ENCODE data around the gene ZNF81. TPM values are rescaled to one million over a fixed set of nuclear protein-coding genes. Genes with fewer than 3 reads are reported as not detected.
A peak's percentile ranks its signal among the peaks of the same experiment; 100 is the strongest.
"Not testable (repeated sequence)": the region's sequence is repeated elsewhere in the genome, so short reads cannot be mapped to it uniquely, and the experiment has no call there.

Gene ZNF81
- total RNA-seq, 2 donors from 2014 or later = 11.8 to 12.0 TPM

GRCh38 chrX:47831788-47832187 is 4.9 kb upstream of the ZNF81 start:
- no peak for ATAC-seq
- intact Hi-C loops (cut with DNase I, micrococcal nuclease) = loop anchor here in 1 of 2 donors (10.0 kb wide), 1 partner anchor 193 kb away; no protein-coding TSS in a partner anchor
- DNase-seq = peak; percentile 31 to 52

GRCh38 chrX:47838361-47838760 is 1.7 kb downstream of the ZNF81 start:
- intact Hi-C loops (cut with DNase I, micrococcal nuclease) = loop anchor here in 1 of 2 donors (10.0 kb wide), 1 partner anchor 186 kb away; no protein-coding TSS in a partner anchor
- DNase-seq = no peak
- ATAC-seq = no peak

- no peak for DNase-seq
- intact Hi-C loops (cut with DNase I, micrococcal nuclease) = no loop called here
- ATAC-seq = no peak
Observed at GRCh38 chrX:47840111-47840510, 3.4 kb downstream of the ZNF81 start.

GRCh38 chrX:47843363-47843762 is 6.7 kb downstream of the ZNF81 start:
- intact Hi-C loops (cut with DNase I, micrococcal nuclease) = no loop called here
- no peak for DNase-seq
- ATAC-seq = no peak

- DNase-seq = no peak
- intact Hi-C loops (cut with DNase I, micrococcal nuclease) = no loop called here
- no peak for ATAC-seq
Observed at GRCh38 chrX:47844117-47844516, 7.4 kb downstream of the ZNF81 start.

GRCh38 chrX:47846040-47846439 is 9.3 kb downstream of the ZNF81 start:
- ATAC-seq (peak; percentile 65), DNase-seq (peak; percentile 15 to 46)
- intact Hi-C loops (cut with DNase I, micrococcal nuclease) = no loop called here

GRCh38 chrX:47849778-47850177 is 13.1 kb downstream of the ZNF81 start:
- intact Hi-C loops (cut with DNase I, micrococcal nuclease) = loop anchor here in 1 of 2 donors (10.0 kb wide), 1 partner anchor 175 kb away; no protein-coding TSS in a partner anchor
- ATAC-seq = no peak
- DNase-seq = no peak

- intact Hi-C loops (cut with DNase I, micrococcal nuclease) = loop anchor here in 1 of 2 donors (10.0 kb wide), 1 partner anchor 174 kb away; no protein-coding TSS in a partner anchor
- not testable (repeated sequence) for DNase-seq, ATAC-seq
Observed at GRCh38 chrX:47850389-47850788, 13.7 kb downstream of the ZNF81 start.

- intact Hi-C loops (cut with DNase I, micrococcal nuclease) = loop anchor here in 1 of 2 donors (10.0 kb wide), 1 partner anchor 174 kb away; no protein-coding TSS in a partner anchor
- no peak for DNase-seq
- ATAC-seq = no peak
Observed at GRCh38 chrX:47850901-47851300, 14.2 kb downstream of the ZNF81 start.

GRCh38 chrX:47854474-47854873 is 17.8 kb downstream of the ZNF81 start:
- ATAC-seq (peak; percentile 92), DNase-seq (peak in 1 of 2 donors; percentile 57)
- intact Hi-C loops (cut with DNase I, micrococcal nuclease) = loop anchor here in 1 of 2 donors (10.0 kb wide), 1 partner anchor 170 kb away; no protein-coding TSS in a partner anchor

- DNase-seq = no peak
- peak; percentile 76 for ATAC-seq
- intact Hi-C loops (cut with DNase I, micrococcal nuclease) = loop anchor here in 1 of 2 donors (10.0 kb wide), 1 partner anchor 165 kb away; no protein-coding TSS in a partner anchor
Observed at GRCh38 chrX:47859686-47860085, 23.0 kb downstream of the ZNF81 start.

- DNase-seq = no peak
- ATAC-seq = peak; percentile 36
- intact Hi-C loops (cut with DNase I, micrococcal nuclease) = no loop called here
Observed at GRCh38 chrX:47862680-47863079, 26.0 kb downstream of the ZNF81 start.

- DNase-seq = no peak
- intact Hi-C loops (cut with DNase I, micrococcal nuclease) = no loop called here
- no peak for ATAC-seq
Observed at GRCh38 chrX:47863187-47863586, 26.5 kb downstream of the ZNF81 start.

- intact Hi-C loops (cut with DNase I, micrococcal nuclease) = no loop called here
- no peak for DNase-seq
- no peak for ATAC-seq
Observed at GRCh38 chrX:47864300-47864699, 27.6 kb downstream of the ZNF81 start.

GRCh38 chrX:47864785-47865184 is 28.1 kb downstream of the ZNF81 start:
- ATAC-seq = no peak
- intact Hi-C loops (cut with DNase I, micrococcal nuclease) = no loop called here
- DNase-seq = no peak

GRCh38 chrX:47873123-47873522 is 36.4 kb downstream of the ZNF81 start:
- intact Hi-C loops (cut with DNase I, micrococcal nuclease) = no loop called here
- ATAC-seq (no peak), DNase-seq (no peak)

- no peak for ATAC-seq
- intact Hi-C loops (cut with DNase I, micrococcal nuclease) = no loop called here
- DNase-seq = no peak
Observed at GRCh38 chrX:47877327-47877726, 40.6 kb downstream of the ZNF81 start.

- DNase-seq = no peak
- ATAC-seq = no peak
- intact Hi-C loops (cut with DNase I, micrococcal nuclease) = no loop called here
Observed at GRCh38 chrX:47878198-47878597, 41.5 kb downstream of the ZNF81 start.

GRCh38 chrX:47879463-47879862 is 42.8 kb downstream of the ZNF81 start:
- ATAC-seq (peak; percentile 86), DNase-seq (no peak)
- intact Hi-C loops (cut with DNase I, micrococcal nuclease) = no loop called here

GRCh38 chrX:47880927-47881326 is 44.2 kb downstream of the ZNF81 start:
- no peak for ATAC-seq
- intact Hi-C loops (cut with DNase I, micrococcal nuclease) = no loop called here
- no peak for DNase-seq

GRCh38 chrX:47885501-47885900 is 48.8 kb downstream of the ZNF81 start:
- intact Hi-C loops (cut with DNase I, micrococcal nuclease) = no loop called here
- DNase-seq = no peak
- no peak for ATAC-seq
